GM19463 (cell line): ENCODE measurements around the gene SLC43A3.
"Not testable (repeated sequence)": the region's sequence is repeated elsewhere in the genome, so short reads cannot be mapped to it uniquely, and the experiment has no call there.

Experiments used
- ATAC-seq: cut with Tn5 transposase; IDR thresholded peaks from one replicate; pipeline ENCODE4 v1.9.1; 2021; ENCODE audit warnings: mild to moderate bottlenecking, moderate library complexity; ENCODE audit not compliant: unreplicated experiment

The SLC43A3 gene

DNA sequence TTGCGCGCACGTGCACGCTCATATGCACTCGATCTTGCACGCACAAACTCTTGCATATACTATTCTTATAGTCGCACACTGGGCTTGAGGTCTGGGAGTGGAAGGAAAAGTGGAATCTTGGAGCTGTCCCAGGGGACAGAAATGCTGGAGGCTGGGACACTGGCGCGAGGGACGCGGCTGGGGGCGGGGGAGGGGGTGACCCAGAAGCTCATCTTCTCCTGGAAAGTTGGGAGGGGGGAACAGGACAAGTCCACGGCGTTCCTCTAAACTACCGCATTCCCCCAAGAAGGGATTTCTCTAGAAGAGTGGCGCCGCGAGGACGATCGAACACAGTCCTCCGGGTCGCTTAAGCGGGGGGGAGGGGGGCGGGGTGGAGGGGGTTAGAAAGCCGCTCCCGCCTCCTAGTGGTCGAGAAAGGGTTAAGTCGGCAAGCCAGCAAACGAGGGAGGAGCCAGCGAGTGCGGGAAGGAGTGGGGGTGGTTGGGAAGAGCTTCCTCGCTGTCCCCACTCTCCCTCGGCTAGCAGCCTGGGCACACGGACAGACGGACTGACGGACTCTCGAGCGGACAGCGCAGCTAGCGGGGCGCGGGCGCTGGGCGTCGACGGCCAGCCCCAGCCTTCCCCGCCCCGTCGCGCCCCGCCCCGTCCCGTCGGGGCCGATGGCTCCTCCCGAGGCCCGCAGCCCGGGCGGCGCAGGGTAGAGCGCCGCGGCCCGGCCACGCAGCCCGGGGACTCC lies 33.3 kb upstream of the SLC43A3 start, which contains the start of gene RTN4RL2:
TSS of gene RTN4RL2 (plus strand) at position 507 of the 736 bp plus-strand sequence. CDS start 338 bp downstream, outside the sequence.
- peak; percentile 39 for ATAC-seq

DNA sequence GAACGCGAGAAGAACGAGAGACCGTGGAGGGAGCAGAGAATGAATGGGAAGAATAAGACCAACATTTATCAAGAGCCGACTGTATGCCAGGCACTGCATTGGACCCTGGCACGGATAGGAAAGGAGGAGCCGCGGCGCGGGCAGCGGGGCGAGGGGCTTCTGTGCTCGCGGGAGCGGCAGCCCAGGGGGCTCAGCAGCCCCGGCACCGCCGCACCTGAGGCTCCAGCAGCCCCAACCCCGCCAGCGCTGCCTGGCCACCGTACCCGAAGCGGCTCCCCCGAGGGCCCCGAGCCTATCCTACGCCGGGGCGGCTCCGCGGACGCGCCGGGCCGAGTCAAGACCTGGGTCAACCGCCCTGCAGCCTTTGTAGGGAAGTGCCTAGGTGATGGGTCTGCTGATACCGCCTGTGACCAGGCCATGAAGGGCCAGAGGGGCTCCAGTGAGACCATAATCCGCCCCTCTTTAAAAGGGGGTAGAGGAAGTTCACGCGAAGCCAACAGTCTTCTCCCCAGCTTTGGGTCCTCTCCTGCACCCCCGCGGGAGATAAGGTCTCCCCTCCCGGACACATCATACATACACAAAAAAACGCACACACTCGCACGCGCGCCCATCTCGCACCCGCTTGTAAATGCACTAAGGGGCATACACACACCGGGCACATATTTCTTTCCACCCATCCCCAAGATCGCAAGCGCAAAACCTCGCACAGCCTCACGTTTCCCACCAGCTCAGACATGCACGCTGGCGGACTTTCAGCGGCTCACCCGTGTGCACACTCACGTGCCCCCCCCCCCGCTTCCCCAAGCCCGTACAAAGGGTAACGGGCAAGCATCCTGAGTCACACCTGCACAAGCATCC lies 32.5 kb upstream of the SLC43A3 start:
- no peak for ATAC-seq

GRCh38 chr11:57458410-57459163 lies 31.7 kb upstream of the SLC43A3 start:
- ATAC-seq: peak; percentile 16

GRCh38 chr11:57458060-57458409 lies 31.1 kb upstream of the SLC43A3 start:
- no peak for ATAC-seq

- ATAC-seq: peak; percentile 8
Measured at GRCh38 chr11:57457643-57458023, 30.7 kb upstream of the SLC43A3 start.

GRCh38 chr11:57456960-57457642 lies 30.2 kb upstream of the SLC43A3 start:
- peak; percentile 56 for ATAC-seq

DNA sequence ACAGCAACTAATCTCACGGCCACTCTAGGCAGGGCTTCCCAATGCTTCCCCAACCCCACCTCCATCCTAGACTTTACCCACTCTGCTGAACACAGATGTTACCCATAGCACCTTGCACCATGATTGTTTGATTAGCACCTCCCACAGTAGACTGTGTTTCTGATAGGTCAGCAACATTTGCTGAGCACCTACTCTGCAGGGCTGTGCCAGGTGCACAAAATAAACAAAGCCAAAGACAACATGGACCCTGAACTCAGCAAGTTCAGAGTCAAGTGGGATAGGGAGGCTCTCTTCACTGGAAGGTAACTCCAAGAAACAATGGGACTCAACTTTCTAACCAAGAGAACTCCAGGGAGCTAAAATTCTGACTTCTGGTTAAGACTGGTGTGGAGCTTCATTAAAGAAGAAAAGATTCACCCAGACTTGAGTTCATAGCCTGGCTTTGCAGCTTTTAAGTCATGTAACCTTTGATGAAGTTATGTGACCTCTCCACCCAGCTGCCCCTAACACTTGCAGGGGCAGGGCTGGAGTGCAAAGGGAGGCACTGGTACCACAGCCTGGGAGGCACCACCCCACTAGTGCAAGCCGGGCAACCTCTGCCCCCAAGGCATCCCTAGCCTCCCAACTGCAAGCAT lies 26.7 kb upstream of the SLC43A3 start:
- no peak for ATAC-seq

- no peak for ATAC-seq
Measured at GRCh38 chr11:57446055-57446454, 19.1 kb upstream of the SLC43A3 start.

- not testable (repeated sequence) for ATAC-seq
Measured at GRCh38 chr11:57445122-57445394, 18.1 kb upstream of the SLC43A3 start.

- ATAC-seq: no peak
Measured at GRCh38 chr11:57444362-57445121, 17.6 kb upstream of the SLC43A3 start.

DNA sequence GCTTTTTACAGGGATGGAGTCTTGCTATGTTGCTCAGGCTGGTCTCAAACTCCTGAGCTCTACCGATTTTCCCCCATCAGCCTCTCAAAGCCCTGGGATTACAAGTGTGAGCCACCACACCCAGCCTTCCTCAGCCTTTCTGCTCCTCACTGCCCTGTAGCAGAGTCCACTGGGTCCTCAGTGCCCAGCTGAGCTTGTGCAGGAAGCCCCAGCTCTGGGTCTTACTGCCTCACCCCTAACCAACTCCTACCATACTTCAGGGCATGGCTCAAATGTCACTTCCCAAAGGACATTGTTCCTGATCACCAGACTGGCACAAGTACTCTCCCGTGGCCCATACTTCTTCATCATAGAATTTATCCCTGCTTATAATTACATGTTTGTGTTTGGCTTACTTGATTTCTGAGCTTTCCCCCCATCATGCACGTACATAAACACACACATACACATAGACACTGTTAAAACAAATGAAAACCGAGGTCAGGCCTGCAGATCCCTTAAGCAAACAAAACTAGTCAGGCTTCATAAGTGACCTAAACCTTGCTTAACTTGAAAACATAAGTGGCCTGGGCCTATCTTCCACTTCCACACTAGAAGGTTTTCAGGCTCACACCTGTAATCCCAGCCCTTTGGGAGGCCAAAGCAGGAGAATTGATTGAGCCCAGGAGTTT lies 14.0 kb upstream of the SLC43A3 start:
- ATAC-seq: no peak

- ATAC-seq: no peak
Measured at GRCh38 chr11:57439786-57440185, 12.9 kb upstream of the SLC43A3 start.

- no peak for ATAC-seq
Measured at GRCh38 chr11:57438345-57439285, 11.7 kb upstream of the SLC43A3 start.

GRCh38 chr11:57436031-57436430 lies 9.1 kb upstream of the SLC43A3 start:
- no peak for ATAC-seq

GRCh38 chr11:57434640-57435546 lies 8.0 kb upstream of the SLC43A3 start:
- no peak for ATAC-seq

DNA sequence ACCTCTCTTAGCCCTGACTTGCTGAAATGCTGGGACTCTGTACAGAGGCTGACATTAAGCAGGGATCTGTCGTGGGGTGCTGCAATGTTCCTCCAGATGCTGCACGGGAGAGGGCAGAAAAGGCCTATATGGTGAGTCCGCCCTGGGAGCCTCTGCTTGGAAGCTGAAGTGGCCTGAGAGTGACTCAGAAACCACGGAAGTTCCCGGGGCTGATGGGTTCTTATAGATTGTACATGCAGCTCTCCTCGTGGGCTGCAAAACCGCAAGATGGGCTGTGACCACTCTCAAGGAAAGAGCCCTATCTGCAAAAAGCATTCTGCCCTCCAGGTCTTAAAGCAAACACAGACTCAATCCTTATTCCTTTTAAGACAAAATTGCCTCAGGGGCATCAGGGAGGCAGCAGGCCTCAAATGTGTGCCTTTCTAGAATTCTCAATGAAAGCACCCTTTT lies 5.8 kb upstream of the SLC43A3 start:
- peak; percentile 74 for ATAC-seq

DNA sequence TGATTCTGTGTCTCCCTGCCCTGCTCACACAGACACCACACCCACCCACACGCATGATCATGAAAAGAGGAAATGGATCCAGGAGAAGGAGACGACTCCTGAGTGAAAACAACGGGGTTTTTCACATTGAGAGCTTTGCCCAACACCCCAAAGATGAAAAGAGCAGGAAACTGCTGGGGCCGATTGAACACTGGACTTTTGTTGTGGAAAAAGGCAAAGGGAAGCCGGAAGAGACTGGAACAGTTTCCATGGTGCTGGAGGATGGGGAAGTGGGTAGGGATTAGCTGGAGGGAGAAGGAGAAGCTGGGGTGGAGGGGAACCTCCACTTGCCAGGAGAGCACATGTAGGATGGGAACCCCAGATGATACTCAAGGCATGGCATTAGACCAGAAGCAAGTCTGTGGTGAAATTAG lies 5.2 kb upstream of the SLC43A3 start:
- no peak for ATAC-seq
